KMS-11 (cell line): ENCODE measurements around the gene RPL12.

Source experiments
- H2AFZ ChIP-seq: fragments of 200-600 bp; sonication (generic); 2 replicates; pipeline ENCODE4 v1.6.1; 2016; ENCODE audit warnings: antibody characterized with exemption, mixed run types, low read depth
- H3K27ac ChIP-seq: fragments of 200-600 bp; sonication (generic); 2 replicates; pipeline ENCODE4 v1.6.1; 2016; ENCODE audit warnings: mild to moderate bottlenecking, mixed run types
- H3K27me3 ChIP-seq: fragments of 200-600 bp; sonication (generic); 2 replicates; pipeline ENCODE4 v1.6.1; 2017; ENCODE audit warnings: mild to moderate bottlenecking, low read depth, mixed run types, moderate library complexity; ENCODE audit not compliant: insufficient read depth
- H3K36me3 ChIP-seq: fragments of 200-600 bp; sonication (generic); 2 replicates; pipeline ENCODE4 v1.6.1; 2017; ENCODE audit warnings: mild to moderate bottlenecking, mixed run types; ENCODE audit not compliant: insufficient read depth
- H3K4me1 ChIP-seq: fragments of 200-600 bp; sonication (generic); 2 replicates; pipeline ENCODE4 v1.6.1; 2016; ENCODE audit warnings: mild to moderate bottlenecking, low read depth, mixed run types; ENCODE audit not compliant: poor library complexity, severe bottlenecking
- H3K4me2 ChIP-seq: fragments of 200-600 bp; sonication (generic); 2 replicates; pipeline ENCODE4 v1.7.0; 2016; ENCODE audit warnings: mild to moderate bottlenecking, mixed run types
- H3K4me3 ChIP-seq: fragments of 200-600 bp; sonication (generic); IDR thresholded peaks from 2 replicates; pipeline ENCODE4 v1.6.1; 2017; ENCODE audit warnings: low read depth, low read length, mixed read lengths; ENCODE audit not compliant: insufficient read depth
- H3K79me2 ChIP-seq: fragments of 200-600 bp; sonication (generic); 2 replicates; pipeline ENCODE4 v1.6.1; 2016; ENCODE audit warnings: low read depth, mixed run types; ENCODE audit not compliant: insufficient read depth
- H3K9ac ChIP-seq: fragments of 200-600 bp; sonication (generic); 2 replicates; pipeline ENCODE4 v1.6.1; 2016; ENCODE audit warnings: mild to moderate bottlenecking, mixed run types
- H4K20me1 ChIP-seq: fragments of 200-600 bp; sonication (generic); 2 replicates; pipeline ENCODE4 v1.6.1; 2016; ENCODE audit warnings: mild to moderate bottlenecking, mixed run types; ENCODE audit not compliant: insufficient read depth
- CTCF ChIP-seq: fragments of 200-600 bp; sonication (generic); conservative IDR thresholded peaks from 2 replicates; pipeline ENCODE4 v1.6.1; 2017; ENCODE audit warnings: low read depth, mild to moderate bottlenecking, antibody characterized with exemption, low read length, moderate library complexity, mixed read lengths

The RPL12 gene

GRCh38 chr9:127444921-127445850 is 6.0 kb downstream of the RPL12 start:
- Histone ChIP-seq H3K27me3 (no peaks in the 10 kb centered on the region), H3K4me2 (no peak overlapping the region), H3K9ac (no peak overlapping the region), H3K79me2 (peaks cover 25% of the 10 kb centered on the region), H3K27ac (peak overlapping the region; percentile 7; the same call in 1 of the 2 replicates), H2AFZ (no peak overlapping the region), H3K4me1 (peaks cover 13% of the 10 kb centered on the region), H3K36me3 (peaks cover 38% of the 10 kb centered on the region; the same call in 1 of the 2 replicates), H4K20me1 (peaks cover 9% of the 10 kb centered on the region; the same call in 1 of the 2 replicates), H3K4me3 (no peak overlapping the region)
- no peak for TF ChIP-seq CTCF

GRCh38 chr9:127444283-127444920 is 6.8 kb downstream of the RPL12 start:
- H4K20me1 ChIP-seq, result peaks cover 2% of the 10 kb centered on the region; the same call in 1 of the 2 replicates
- peaks cover 30% of the 10 kb centered on the region; the same call in 1 of the 2 replicates for H3K36me3 ChIP-seq
- peaks cover 17% of the 10 kb centered on the region for H3K79me2 ChIP-seq
- H3K4me1 ChIP-seq, result peaks cover 7% of the 10 kb centered on the region
- no peak overlapping the region for H3K4me2 ChIP-seq
- H3K4me3 ChIP-seq, result no peak overlapping the region
- H3K27ac ChIP-seq, result no peak overlapping the region
- H2AFZ ChIP-seq, result no peak overlapping the region
- H3K27me3 ChIP-seq, result no peaks in the 10 kb centered on the region
- H3K9ac ChIP-seq, result no peak overlapping the region
- TF ChIP-seq CTCF, result no peak

- H3K27me3 ChIP-seq, result no peaks in the 10 kb centered on the region
- no peaks in the 10 kb centered on the region for H3K4me1 ChIP-seq
- peaks cover 24% of the 10 kb centered on the region; the same call in 1 of the 2 replicates for H3K36me3 ChIP-seq
- no peaks in the 10 kb centered on the region for H4K20me1 ChIP-seq
- H3K4me2 ChIP-seq, result no peak overlapping the region
- H3K79me2 ChIP-seq, result no peaks in the 10 kb centered on the region
- H3K9ac ChIP-seq, result no peak overlapping the region
- H2AFZ ChIP-seq, result no peak overlapping the region
- H3K27ac ChIP-seq, result no peak overlapping the region
- H3K4me3 ChIP-seq, result no peak overlapping the region
- TF ChIP-seq CTCF, result no peak
Measured at GRCh38 chr9:127438394-127438793, 12.8 kb downstream of the RPL12 start.

GRCh38 chr9:127437497-127438264 is 13.5 kb downstream of the RPL12 start:
- Histone ChIP-seq H3K9ac (no peak overlapping the region), H3K27ac (no peak overlapping the region), H3K4me1 (no peaks in the 10 kb centered on the region), H3K4me2 (no peak overlapping the region), H3K79me2 (no peaks in the 10 kb centered on the region), H3K36me3 (peaks cover 24% of the 10 kb centered on the region; the same call in 1 of the 2 replicates), H3K27me3 (no peaks in the 10 kb centered on the region), H3K4me3 (no peak overlapping the region), H4K20me1 (no peaks in the 10 kb centered on the region), H2AFZ (no peak overlapping the region)
- no peak for TF ChIP-seq CTCF
